SU-DHL-6 (cell line): ENCODE data around the gene EXOC6B.

Experiments
- H2AFZ ChIP-seq: fragments of 200-600 bp; sonication (generic); 2 replicates; pipeline ENCODE4 v1.6.1; 2014; ENCODE audit warnings: low read depth, mild to moderate bottlenecking, moderate library complexity, mixed read lengths, antibody characterized with exemption, low read length; ENCODE audit not compliant: severe bottlenecking
- H3F3A ChIP-seq: fragments of 200-600 bp; shearing (Covaris generic); 2 replicates; pipeline ENCODE4 v1.6.0; 2016; ENCODE audit warnings: antibody characterized with exemption, mild to moderate bottlenecking; ENCODE audit not compliant: insufficient read depth
- H3K27ac ChIP-seq: fragments of 200-600 bp; sonication (generic); 2 replicates; pipeline ENCODE4 v1.5.1; 2016; ENCODE audit warnings: low read depth, mild to moderate bottlenecking, low read length, moderate library complexity, mixed read lengths
- H3K27me3 ChIP-seq: fragments of 200-600 bp; sonication (generic), shearing (Covaris generic); 2 replicates; pipeline ENCODE4 v1.6.0; 2014; ENCODE audit warnings: mild to moderate bottlenecking, low read length
- H3K36me3 ChIP-seq: fragments of 200-600 bp; sonication (generic); 2 replicates; pipeline ENCODE4 v1.6.1; 2014; ENCODE audit warnings: mild to moderate bottlenecking, low read length, mixed read lengths
- H3K4me2 ChIP-seq: fragments of 300-600, 200-600 bp; shearing (Covaris generic), sonication (generic); 2 replicates; pipeline ENCODE4 v1.6.0; 2014; ENCODE audit warnings: low read length, low read depth, mild to moderate bottlenecking; ENCODE audit not compliant: poor library complexity, severe bottlenecking
- H3K4me3 ChIP-seq: fragments of 200-600 bp; sonication (generic); 2 replicates; pipeline ENCODE4 v1.5.1; 2014; ENCODE audit warnings: antibody characterized with exemption, low read length, mild to moderate bottlenecking, mixed read lengths; ENCODE audit not compliant: insufficient read depth, poor library complexity, severe bottlenecking
- H3K79me2 ChIP-seq: fragments of 200-600 bp; sonication (generic); 2 replicates; pipeline ENCODE4 v1.6.1; 2014; ENCODE audit warnings: mild to moderate bottlenecking, low read length, moderate library complexity; ENCODE audit not compliant: insufficient read depth
- H3K9ac ChIP-seq: fragments of 200-600 bp; sonication (generic); 2 replicates; pipeline ENCODE4 v1.7.0; 2014; ENCODE audit warnings: mild to moderate bottlenecking, low read length
- H3K9me2 ChIP-seq: fragments of 200-600 bp; sonication (generic); replicated peaks from 2 replicates; pipeline ENCODE4 v1.6.1; 2014; ENCODE audit warnings: low read length; ENCODE audit not compliant: insufficient read depth
- H3K9me3 ChIP-seq: fragments of 200-600 bp; sonication (generic); 2 replicates; pipeline ENCODE4 v1.6.1; 2014; ENCODE audit warnings: low read length, mixed read lengths; ENCODE audit not compliant: insufficient read depth
- H4K20me1 ChIP-seq: fragments of 200-600 bp; sonication (generic); 2 replicates; pipeline ENCODE4 v1.6.1; 2014; ENCODE audit warnings: low read depth, mild to moderate bottlenecking, antibody characterized with exemption, low read length, moderate library complexity, mixed read lengths
- CTCF ChIP-seq: fragments of 200-600 bp; sonication (generic); IDR thresholded peaks from one replicate; pipeline ENCODE4 v1.5.1; 2017; ENCODE audit warnings: antibody characterized with exemption, mild to moderate bottlenecking, low read length, moderate library complexity; ENCODE audit not compliant: insufficient read depth, poor library complexity, severe bottlenecking
- EZH2phosphoT487 ChIP-seq: fragments of 200-600 bp; sonication (generic), shearing (Covaris generic); conservative IDR thresholded peaks from 2 replicates; pipeline ENCODE4 v1.6.1; 2018; ENCODE audit warnings: mild to moderate bottlenecking, antibody characterized with exemption, low read length, moderate library complexity, mixed read lengths

The EXOC6B gene

DNA sequence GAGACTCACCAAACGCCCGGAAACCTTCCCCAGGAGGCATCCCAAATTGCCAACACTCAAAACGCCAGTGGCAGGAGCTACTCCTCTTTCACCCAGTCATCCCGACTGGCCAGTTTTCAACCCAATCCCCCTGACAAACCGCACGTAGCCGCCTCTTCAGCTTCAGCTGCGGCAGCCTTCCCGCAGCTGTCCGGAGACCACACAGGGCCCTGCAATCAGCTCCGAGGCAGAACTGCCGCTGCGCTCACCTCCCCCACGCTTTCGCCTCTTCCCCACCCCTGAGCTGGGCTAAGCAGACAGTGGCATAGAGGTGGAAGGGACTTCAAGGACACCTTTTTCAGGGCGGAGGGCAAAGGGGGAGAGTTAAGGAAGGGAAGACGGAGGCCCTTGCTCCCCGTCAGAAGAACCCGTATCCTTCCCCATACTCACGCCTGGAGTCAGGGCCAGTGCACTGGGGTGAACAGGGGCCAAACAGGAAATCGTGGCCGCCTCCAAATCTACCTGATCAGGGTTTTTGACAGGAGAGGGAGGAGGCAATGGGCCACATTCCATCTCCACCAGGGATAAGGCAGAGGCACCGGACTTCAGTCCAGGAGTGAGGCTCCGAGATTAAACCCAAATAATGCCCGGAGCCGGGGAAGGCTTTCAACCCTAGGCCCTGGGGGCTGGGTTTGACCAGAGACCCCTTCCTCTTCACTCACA is 695.0 kb downstream of the EXOC6B start:
- Histone ChIP-seq H3K9me2 (no peaks in the 10 kb centered on the region), H3K27ac (no peak overlapping the region)
- TF ChIP-seq EZH2phosphoT487 (no peak), CTCF (no peak)

GRCh38 chr2:72129681-72130340 is 696.0 kb downstream of the EXOC6B start:
- Histone ChIP-seq H3F3A (no peaks in the 10 kb centered on the region), H3K9ac (no peak overlapping the region), H4K20me1 (no peaks in the 10 kb centered on the region), H3K4me2 (no peak overlapping the region), H3K27me3 (no peaks in the 10 kb centered on the region), H3K27ac (no peak overlapping the region), H3K36me3 (no peaks in the 10 kb centered on the region), H3K79me2 (no peaks in the 10 kb centered on the region), H3K9me2 (no peaks in the 10 kb centered on the region), H2AFZ (no peak overlapping the region), H3K4me3 (no peak overlapping the region), H3K9me3 (no peaks in the 10 kb centered on the region)
- TF ChIP-seq CTCF (no peak), EZH2phosphoT487 (no peak)

More for the DNA sequence above, 695.0 kb downstream of the EXOC6B start:
- no peak overlapping the region for H3K4me3 ChIP-seq
- H3K36me3 ChIP-seq: no peaks in the 10 kb centered on the region
- no peaks in the 10 kb centered on the region for H3K27me3 ChIP-seq
- H4K20me1 ChIP-seq: no peaks in the 10 kb centered on the region
- no peaks in the 10 kb centered on the region for H3K79me2 ChIP-seq
- no peaks in the 10 kb centered on the region for H3K9me3 ChIP-seq
- no peak overlapping the region for H3K4me2 ChIP-seq
- no peak overlapping the region for H2AFZ ChIP-seq
- no peaks in the 10 kb centered on the region for H3F3A ChIP-seq
- H3K9ac ChIP-seq: no peak overlapping the region

DNA sequence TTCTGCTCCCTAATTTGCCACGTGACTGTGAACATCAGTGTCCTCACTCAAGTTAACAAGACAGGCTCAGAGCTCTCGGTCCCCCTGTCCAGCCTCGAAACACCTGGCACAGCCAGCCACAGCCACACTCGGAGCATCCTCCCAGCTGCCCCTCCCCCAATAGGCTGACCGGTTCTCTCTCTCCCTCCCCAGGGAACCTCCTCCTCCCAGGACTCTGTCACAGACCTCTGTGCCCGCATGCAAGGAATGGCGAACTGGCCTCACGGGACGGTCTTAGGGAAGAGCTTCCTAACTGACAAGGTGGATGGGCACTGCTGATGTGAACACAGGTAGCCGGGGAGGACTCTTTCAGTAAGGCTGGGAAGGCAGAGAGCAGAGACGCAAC is 697.0 kb downstream of the EXOC6B start:
- Histone ChIP-seq H3K4me3 (no peak overlapping the region), H3K9me3 (no peaks in the 10 kb centered on the region), H3K27ac (no peak overlapping the region)

More for the DNA sequence above, 697.0 kb downstream of the EXOC6B start:
- no peak for TF ChIP-seq CTCF
- TF ChIP-seq EZH2phosphoT487: no peak
- no peak overlapping the region for H2AFZ ChIP-seq
- no peak overlapping the region for H3K9ac ChIP-seq
- H3K36me3 ChIP-seq: no peaks in the 10 kb centered on the region
- H3K9me2 ChIP-seq: no peaks in the 10 kb centered on the region
- H3K4me2 ChIP-seq: no peak overlapping the region
- H3F3A ChIP-seq: no peaks in the 10 kb centered on the region
- no peaks in the 10 kb centered on the region for H3K79me2 ChIP-seq
- no peaks in the 10 kb centered on the region for H3K27me3 ChIP-seq
- H4K20me1 ChIP-seq: no peaks in the 10 kb centered on the region
